GM19238 (cell line): ENCODE results near the gene XPNPEP2.

ENCODE experiments used
- DNase-seq: peaks from one replicate; pipeline ENCODE4 v3.0.0; 2011; ENCODE audit warnings: low spot score; ENCODE audit not compliant: insufficient read length

Gene XPNPEP2

GRCh38 chrX:129749069-129749468 lies 10.3 kb downstream of the XPNPEP2 start:
- no peak for DNase-seq

GRCh38 chrX:129750971-129751370 lies 12.2 kb downstream of the XPNPEP2 start:
- DNase-seq: no peak

GRCh38 chrX:129754056-129755024 lies 15.6 kb downstream of the XPNPEP2 start:
- DNase-seq: no peak

GRCh38 chrX:129755779-129756650 lies 17.2 kb downstream of the XPNPEP2 start:
- DNase-seq: no peak

GRCh38 chrX:129759576-129760061 lies 20.8 kb downstream of the XPNPEP2 start:
- DNase-seq: no peak

- no peak for DNase-seq
Measured at GRCh38 chrX:129760155-129760554, 21.4 kb downstream of the XPNPEP2 start.

- DNase-seq: no peak
Measured at GRCh38 chrX:129760981-129761380, 22.2 kb downstream of the XPNPEP2 start.

- DNase-seq: no peak
Measured at GRCh38 chrX:129761596-129761995, 22.8 kb downstream of the XPNPEP2 start.

GRCh38 chrX:129762448-129762847 lies 23.7 kb downstream of the XPNPEP2 start:
- DNase-seq: no peak

GRCh38 chrX:129763666-129764065 lies 24.9 kb downstream of the XPNPEP2 start:
- no peak for DNase-seq

GRCh38 chrX:129768186-129768585 lies 29.4 kb downstream of the XPNPEP2 start:
- DNase-seq: no peak

- DNase-seq: no peak
Measured at GRCh38 chrX:129768586-129769466, 30.0 kb downstream of the XPNPEP2 start.

- peak; percentile 56 for DNase-seq
Measured at GRCh38 chrX:129769467-129770154, 30.8 kb downstream of the XPNPEP2 start.

GRCh38 chrX:129771266-129771995 lies 32.7 kb downstream of the XPNPEP2 start:
- DNase-seq: no peak

GRCh38 chrX:129772796-129773431 lies 34.1 kb downstream of the XPNPEP2 start:
- peak; percentile 57 for DNase-seq

- no peak for DNase-seq
Measured at GRCh38 chrX:129773649-129774458, 35.1 kb downstream of the XPNPEP2 start.

- no peak for DNase-seq
Measured at GRCh38 chrX:129777218-129778030, 38.6 kb downstream of the XPNPEP2 start.
